ENCODE measurements around the gene PDGFB.

PDGFB gene

GRCh38 chr22:39277142-39277607 is 32.4 kb upstream of the PDGFB start:
- no peak for DNase-seq (ENCODE audit: low read depth in 2 of 2)

DNA sequence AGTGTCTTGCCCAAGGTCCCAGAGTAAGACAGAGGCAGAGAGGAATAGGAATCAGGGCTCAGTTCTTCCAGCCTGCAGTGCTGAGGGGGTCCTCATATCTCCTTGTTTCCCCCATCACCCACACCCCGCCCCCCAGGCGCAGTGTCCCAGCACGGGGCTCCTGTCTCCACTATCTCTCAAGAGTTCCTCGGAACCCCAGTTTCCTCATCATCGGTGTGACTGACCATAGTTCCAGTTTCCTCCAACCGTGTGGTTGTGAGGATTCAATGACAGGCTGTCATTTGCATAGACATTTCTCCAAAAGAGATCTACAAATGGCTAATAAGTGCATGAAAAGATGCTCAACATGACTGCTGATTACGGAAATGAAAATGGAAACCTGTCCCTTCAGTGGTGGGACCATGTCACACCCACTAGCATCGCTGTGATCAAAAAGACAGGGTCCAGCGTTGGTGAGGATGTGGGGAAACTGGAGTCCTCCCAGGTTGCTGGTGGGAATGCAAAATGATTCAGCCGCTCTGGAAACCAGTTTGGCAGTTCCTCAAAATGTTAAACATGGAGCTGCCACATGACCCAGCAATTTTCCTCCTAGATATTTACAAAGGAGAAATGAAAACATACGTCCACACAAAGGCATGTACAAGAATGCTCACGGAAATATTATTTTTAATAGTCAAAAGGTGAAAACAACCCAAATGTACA is 31.8 kb upstream of the PDGFB start:
- DNase-seq (ENCODE audit: low read depth in 2 of 2) = no peak

DNA sequence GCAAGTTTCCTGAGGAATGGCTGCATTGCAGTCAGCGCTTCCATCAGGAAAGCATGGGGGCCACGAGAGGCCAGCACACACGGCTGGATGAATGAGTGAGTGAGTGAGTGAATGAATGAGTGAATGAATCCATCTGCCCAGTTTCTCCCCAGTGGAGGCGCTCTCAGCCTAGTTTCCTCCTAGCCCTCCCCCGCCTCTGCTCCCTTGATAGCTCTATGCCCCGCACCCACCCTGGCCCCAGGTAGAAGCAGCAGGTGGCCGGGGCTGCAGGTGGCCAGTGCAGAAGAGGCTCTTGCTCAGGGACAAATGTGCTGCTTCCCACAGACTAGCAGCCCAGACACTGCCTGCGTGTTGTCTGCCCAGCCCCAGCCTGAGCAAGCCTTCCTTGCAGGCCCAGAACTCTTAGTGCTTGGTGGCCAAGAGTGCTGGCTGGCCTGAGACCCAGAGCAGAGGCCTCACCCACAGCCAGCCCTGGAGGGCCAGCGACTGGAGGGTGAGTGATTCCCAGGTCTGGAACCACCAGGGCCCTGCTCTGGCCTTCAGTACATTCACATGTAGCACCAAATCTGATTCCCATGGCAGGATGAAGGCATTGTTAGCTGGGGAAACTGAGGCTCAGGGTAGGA is 31.1 kb upstream of the PDGFB start:
- no peak for DNase-seq (ENCODE audit: low read depth in 2 of 2)

GRCh38 chr22:39273950-39274887 is 29.4 kb upstream of the PDGFB start:
- no peak for DNase-seq (ENCODE audit: low read depth in 2 of 2)

- no peak for DNase-seq (ENCODE audit: low read depth in 2 of 2)
Measured at GRCh38 chr22:39270792-39271191, 26.0 kb upstream of the PDGFB start.

DNA sequence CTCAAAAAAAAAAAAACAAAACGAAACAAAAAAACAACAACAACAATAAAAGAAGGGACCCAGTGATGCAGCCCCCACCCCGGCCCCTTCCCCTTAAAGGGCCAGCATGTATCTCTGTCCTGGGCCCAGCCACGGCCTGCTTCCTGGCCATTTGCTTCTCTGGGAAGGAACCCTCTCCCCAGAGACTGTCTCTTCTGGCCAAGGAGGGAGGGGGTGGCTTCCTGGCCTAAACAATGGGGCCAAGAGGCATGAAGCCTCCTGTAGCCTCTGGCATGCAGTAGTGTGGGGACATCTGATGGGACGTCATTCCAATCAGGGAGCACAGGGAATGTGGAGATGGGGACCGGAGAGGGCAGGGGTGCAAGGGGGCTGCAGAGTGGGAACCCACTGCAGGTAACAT is 25.5 kb upstream of the PDGFB start:
- no peak for DNase-seq (ENCODE audit: low read depth in 2 of 2)

DNA sequence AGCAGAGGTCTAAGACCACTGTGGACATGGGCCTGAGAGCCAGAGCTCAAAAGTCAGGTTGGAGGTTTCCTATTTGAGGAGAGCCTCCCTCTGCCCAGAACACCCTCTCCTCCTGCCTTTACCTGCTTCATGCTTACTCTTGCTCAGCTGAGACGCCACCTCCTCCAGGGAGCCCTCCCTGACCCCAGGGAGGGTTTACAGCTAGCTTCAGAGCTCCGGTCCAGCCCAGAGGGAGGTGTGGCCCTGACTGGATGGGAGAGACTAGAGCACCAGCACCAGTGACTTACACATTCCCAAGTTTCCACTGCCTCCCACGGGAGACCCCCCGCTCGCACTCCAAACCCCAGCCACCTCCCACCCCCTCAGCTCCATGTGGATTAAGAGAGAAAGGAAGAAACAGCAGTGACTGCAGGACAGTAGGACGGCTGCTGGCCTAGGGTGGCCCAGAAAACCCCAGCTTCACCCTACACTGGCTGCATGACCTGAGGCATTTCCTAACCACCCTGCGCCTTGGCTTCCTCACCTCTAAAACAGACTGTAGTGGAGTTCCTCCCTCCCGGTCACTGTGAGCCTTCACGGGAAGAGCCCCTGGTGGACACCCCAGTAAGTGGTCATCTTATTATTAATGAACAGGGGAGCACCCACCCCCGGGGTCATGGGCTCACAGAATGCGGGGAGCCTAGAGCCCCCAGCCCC is 24.5 kb upstream of the PDGFB start:
- no peak for DNase-seq (ENCODE audit: low read depth in 2 of 2)

GRCh38 chr22:39268645-39269044 is 23.9 kb upstream of the PDGFB start:
- DNase-seq (ENCODE audit: low read depth in 2 of 2) = no peak

GRCh38 chr22:39267974-39268373 is 23.2 kb upstream of the PDGFB start:
- DNase-seq (ENCODE audit: low read depth in 2 of 2) = no peak

GRCh38 chr22:39266398-39267030 is 21.7 kb upstream of the PDGFB start:
- peak in 1 of 2 experiments; percentile 27 for DNase-seq (ENCODE audit: low read depth in 2 of 2)

DNA sequence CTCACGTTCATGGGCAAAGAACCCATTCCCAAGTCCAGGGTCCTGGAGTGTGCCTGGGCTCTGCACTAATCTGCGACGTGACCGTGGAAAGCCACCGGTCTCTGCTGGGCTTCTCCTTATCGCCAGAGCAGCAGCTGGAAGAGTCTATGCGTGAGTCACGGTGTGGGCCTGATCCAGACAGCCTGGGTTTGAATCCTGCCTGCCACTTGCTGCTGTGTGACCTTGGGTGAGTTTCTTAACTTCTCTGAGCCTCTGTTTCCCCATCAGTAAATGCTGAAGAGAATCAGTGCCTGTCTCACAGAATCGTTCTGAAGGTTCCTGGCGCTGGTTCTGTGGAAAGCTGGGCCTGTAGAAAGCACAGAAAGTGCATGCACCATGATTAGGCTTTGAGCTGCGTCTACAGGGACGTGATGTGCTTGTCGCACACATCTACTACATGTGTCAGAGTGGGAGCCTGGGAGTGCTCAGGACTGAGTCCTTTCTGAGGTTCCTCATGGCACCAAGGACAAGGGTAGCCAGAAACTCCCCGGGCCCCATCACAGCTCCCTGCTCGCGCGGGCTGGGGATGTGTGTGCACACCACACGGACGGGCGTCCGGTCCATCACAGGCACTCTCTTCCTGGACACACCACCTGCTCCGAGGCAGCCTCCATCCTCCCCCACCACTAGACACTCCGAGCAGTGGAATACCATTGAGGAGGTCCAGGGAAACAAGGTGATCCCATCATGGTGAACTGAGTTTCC is 20.5 kb upstream of the PDGFB start:
- no peak for DNase-seq (ENCODE audit: low read depth in 2 of 2)

DNA sequence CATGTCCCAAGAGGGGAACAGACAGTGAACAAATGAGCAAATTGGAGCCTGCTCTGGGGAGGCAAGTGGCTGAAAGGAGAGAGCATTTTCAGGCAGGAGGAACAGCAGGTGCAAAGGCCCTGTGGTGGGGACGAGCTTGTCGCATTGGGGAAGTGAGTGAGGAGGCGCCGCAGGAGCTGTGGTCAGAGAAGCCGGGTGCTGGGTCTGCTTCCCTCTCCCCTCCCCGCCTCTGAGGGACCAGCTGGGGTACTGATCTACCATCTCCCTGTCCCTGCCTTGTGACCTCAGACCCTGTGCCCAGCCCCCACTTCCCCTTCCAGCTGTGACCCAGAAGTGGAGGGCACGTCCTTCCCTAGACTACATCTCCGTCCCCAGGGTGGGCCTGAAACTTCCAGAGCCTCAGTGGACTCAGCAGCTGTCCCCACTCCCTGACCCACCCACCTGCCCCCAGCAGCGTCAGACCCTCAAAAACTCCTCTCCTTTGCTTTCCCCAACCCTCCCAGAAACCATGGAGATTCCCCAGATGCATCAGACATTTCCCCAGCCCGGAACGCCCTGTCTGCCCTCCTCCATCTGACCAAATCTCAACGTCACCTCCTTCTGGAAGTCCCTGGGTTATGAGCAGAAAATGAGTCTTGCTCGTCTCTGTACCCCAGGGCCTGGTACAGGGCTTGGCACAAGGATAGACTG is 19.7 kb upstream of the PDGFB start:
- DNase-seq (ENCODE audit: low read depth in 2 of 2) = no peak

GRCh38 chr22:39263626-39264348 is 19.0 kb upstream of the PDGFB start:
- DNase-seq (ENCODE audit: low read depth in 2 of 2) = no peak

DNA sequence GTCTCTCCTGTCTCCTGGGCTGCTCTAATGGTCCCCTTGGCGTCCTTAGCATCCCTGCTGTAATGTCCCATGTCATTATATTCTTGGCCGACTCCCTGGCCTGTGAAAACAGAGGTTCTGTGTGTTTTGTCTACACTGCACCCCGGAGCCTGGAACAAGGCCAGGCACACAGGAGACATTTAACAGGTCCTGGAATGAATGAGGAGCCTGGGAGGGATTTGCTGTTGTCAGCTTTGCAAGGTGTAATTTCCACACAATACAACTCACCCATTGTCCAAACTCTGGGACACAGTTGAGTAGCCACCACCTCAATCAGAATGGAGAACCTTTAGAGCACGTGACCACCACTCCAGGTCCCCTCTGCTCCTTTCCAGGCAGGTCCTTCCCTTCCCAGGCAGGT is 14.9 kb upstream of the PDGFB start:
- no peak for DNase-seq (ENCODE audit: low read depth in 2 of 2)

- DNase-seq (ENCODE audit: low read depth in 2 of 2) = no peak
Measured at GRCh38 chr22:39257901-39258475, 13.2 kb upstream of the PDGFB start.

- no peak for DNase-seq (ENCODE audit: low read depth in 2 of 2)
Measured at GRCh38 chr22:39256979-39257378, 12.2 kb upstream of the PDGFB start.

GRCh38 chr22:39256186-39256552 is 11.4 kb upstream of the PDGFB start:
- DNase-seq (ENCODE audit: low read depth in 2 of 2) = no peak

- DNase-seq (ENCODE audit: low read depth in 2 of 2) = no peak
Measured at GRCh38 chr22:39255449-39256185, 10.8 kb upstream of the PDGFB start.

Data from stimulated activated CD4-positive, alpha-beta T cell treated with anti-CD3 and anti-CD28 coated beads, Interleukin-12 subunit alpha, Interleukin-12 subunit beta, amount 100 ng/mL, for 24 hours (primary cell).